ENCODE measurements around the gene KRTAP10-3. TPM values are rescaled to one million over a fixed set of nuclear protein-coding genes. Genes with fewer than 3 reads are reported as not detected.

The KRTAP10-3 gene
- polyA plus RNA-seq, 1 donor (not counting 4 experiments of a cell fraction or from before 2014, with no cell fraction given): not detected

- Histone ChIP-seq H3K9ac (ENCODE audit: control insufficient read depth, extremely low read depth, insufficient read depth, low read length) (no peak overlapping the region), H4K20me1 (ENCODE audit: control insufficient read depth, extremely low read depth, insufficient read depth, low read length) (no peaks in the 10 kb centered on the region), H3K27me3 (ENCODE audit: control insufficient read depth, extremely low read depth, insufficient read depth, low read length) (no peaks in the 10 kb centered on the region), H3K36me3 (ENCODE audit: control insufficient read depth in 2 of 2, extremely low read depth in 1 of 2, insufficient read depth in 2 of 2, low read length in 2 of 2) (no peaks in the 10 kb centered on the region), H3K27ac (ENCODE audit: control insufficient read depth, insufficient read depth, low read length) (no peak overlapping the region), H3K4me1 (ENCODE audit: control insufficient read depth, extremely low read depth, insufficient read depth, low read length) (no peaks in the 10 kb centered on the region), H3K4me3 (ENCODE audit: control insufficient read depth in 2 of 3, extremely low read depth in 1 of 3, insufficient read depth in 2 of 3, low read depth in 1 of 3, low read length in 3 of 3) (no peak overlapping the region), H2AFZ (ENCODE audit: control insufficient read depth, low read length) (no peak overlapping the region), H3K79me2 (ENCODE audit: control insufficient read depth, insufficient read depth, low read length) (no peaks in the 10 kb centered on the region), H3K4me2 (ENCODE audit: control insufficient read depth, extremely low read depth, insufficient read depth, low read depth, low read length) (no peak overlapping the region), H3K9me3 (ENCODE audit: control insufficient read depth, low read depth, low read length) (peaks cover 27% of the 10 kb centered on the region), H3K9me1 (ENCODE audit: control insufficient read depth, extremely low read depth, insufficient read depth, low read length) (no peaks in the 10 kb centered on the region)
- TF ChIP-seq CTCF (optimal IDR thresholded peaks at IDR 0.05 in 1 of 3, IDR thresholded peaks at IDR 0.05 in 1 of 3, conservative IDR thresholded peaks at IDR 0.05 in 1 of 3; ENCODE audit: extremely low read depth in 1 of 3, insufficient read depth in 2 of 3, low read length in 3 of 3) (no peak), EZH2 (IDR thresholded peaks at IDR 0.05; ENCODE audit: low read length) (no peak)
- dilution Hi-C loops (cut with MboI; ENCODE audit: extremely low pct_ligation_motif_present, low sequenced_read_pairs): no loop called here
- FAIRE-seq (no peak), DNase-seq (ENCODE audit: low read depth, low spot score) (no peak)
Observed at GRCh38 chr21:44524414-44525371, 33.9 kb downstream of the KRTAP10-3 start.

- DNase-seq (ENCODE audit: low read depth, low spot score): no peak
- no peak overlapping the region for H3K4me3 ChIP-seq (ENCODE audit: control insufficient read depth in 2 of 3, extremely low read depth in 1 of 3, insufficient read depth in 2 of 3, low read depth in 1 of 3, low read length in 3 of 3)
- peaks cover 27% of the 10 kb centered on the region for H3K9me3 ChIP-seq (ENCODE audit: control insufficient read depth, low read depth, low read length)
- no peak overlapping the region for H3K27ac ChIP-seq (ENCODE audit: control insufficient read depth, insufficient read depth, low read length)
- no peaks in the 10 kb centered on the region for H3K9me1 ChIP-seq (ENCODE audit: control insufficient read depth, extremely low read depth, insufficient read depth, low read length)
- no peaks in the 10 kb centered on the region for H3K4me1 ChIP-seq (ENCODE audit: control insufficient read depth, extremely low read depth, insufficient read depth, low read length)
- H4K20me1 ChIP-seq (ENCODE audit: control insufficient read depth, extremely low read depth, insufficient read depth, low read length): no peaks in the 10 kb centered on the region
- no peaks in the 10 kb centered on the region for H3K79me2 ChIP-seq (ENCODE audit: control insufficient read depth, insufficient read depth, low read length)
- FAIRE-seq: no peak
- dilution Hi-C loops (cut with MboI; ENCODE audit: extremely low pct_ligation_motif_present, low sequenced_read_pairs): no loop called here
- no peaks in the 10 kb centered on the region for H3K36me3 ChIP-seq (ENCODE audit: control insufficient read depth in 2 of 2, extremely low read depth in 1 of 2, insufficient read depth in 2 of 2, low read length in 2 of 2)
- H2AFZ ChIP-seq (ENCODE audit: control insufficient read depth, low read length): no peak overlapping the region
- H3K9ac ChIP-seq (ENCODE audit: control insufficient read depth, extremely low read depth, insufficient read depth, low read length): no peak overlapping the region
- H3K4me2 ChIP-seq (ENCODE audit: control insufficient read depth, extremely low read depth, insufficient read depth, low read depth, low read length): no peak overlapping the region
- no peaks in the 10 kb centered on the region for H3K27me3 ChIP-seq (ENCODE audit: control insufficient read depth, extremely low read depth, insufficient read depth, low read length)
- TF ChIP-seq CTCF (optimal IDR thresholded peaks at IDR 0.05 in 1 of 3, IDR thresholded peaks at IDR 0.05 in 1 of 3, conservative IDR thresholded peaks at IDR 0.05 in 1 of 3; ENCODE audit: extremely low read depth in 1 of 3, insufficient read depth in 2 of 3, low read length in 3 of 3) (no peak), EZH2 (IDR thresholded peaks at IDR 0.05; ENCODE audit: low read length) (no peak)
Observed at GRCh38 chr21:44523567-44524413, 34.8 kb downstream of the KRTAP10-3 start.

Data from keratinocyte (primary cell).